Activated CD8-positive, alpha-beta T cell treated with anti-CD3 and anti-CD28 coated beads, Interleukin-2, amount 10 ng/mL, durations not matched to agents 7 days and 5 days (primary cell): Measurements from ENCODE around the gene CRIP1. TPM values are rescaled to one million over a fixed set of nuclear protein-coding genes. Genes with fewer than 3 reads are reported as not detected.

Experiments
- ATAC-seq: fragments of 150-1000 bp; cut with Tn5 transposase; one replicate; pipeline ENCODE4 v1.10.0; 2021; ENCODE audit warnings: moderate library complexity
- CTCF ChIA-PET: fragments of 350-600 bp; sonication (Branson Sonifier 250); formaldehyde crosslinking; loops from one replicate; lab custom pipeline; 2021; ENCODE audit warnings: antibody characterized with exemption; lab: Charles Lee
- POLR2A ChIA-PET: fragments of 350-600 bp; sonication (Branson Sonifier 250); formaldehyde crosslinking; loops from one replicate; lab custom pipeline; 2021; ENCODE audit warnings: antibody characterized with exemption; lab: Charles Lee
- DNase-seq: peaks from one replicate; pipeline ENCODE4 v3.0.0-alpha.2; 2020
- H3K27ac Mint-ChIP-seq: one replicate; pipeline ENCODE4 v1.8.0; 2021; ENCODE audit warnings: mild to moderate bottlenecking, mixed read lengths
- H3K27me3 Mint-ChIP-seq: one replicate; pipeline ENCODE4 v1.8.0; 2021; ENCODE audit warnings: low read depth, mixed read lengths
- H3K36me3 Mint-ChIP-seq: one replicate; pipeline ENCODE4 v1.8.0; 2021; ENCODE audit warnings: low read depth, mixed read lengths
- H3K4me1 Mint-ChIP-seq: one replicate; pipeline ENCODE4 v1.8.0; 2021; ENCODE audit warnings: low read depth, mixed read lengths
- H3K4me3 Mint-ChIP-seq: one replicate; pipeline ENCODE4 v1.8.0; 2021; ENCODE audit warnings: mild to moderate bottlenecking, mixed read lengths
- H3K9me3 Mint-ChIP-seq: one replicate; pipeline ENCODE4 v1.8.0; 2022; ENCODE audit warnings: mixed read lengths; ENCODE audit not compliant: insufficient read depth
- total RNA-seq, 2 experiments: library from RNA; stranded (reverse); gene quantifications; one replicate each; pipeline ENCODE4 v1.2.3, GENCODE V29; 2021

The CRIP1 gene
- total RNA-seq, 2 experiments from 2014 or later: 587 to 613 TPM

- Mint-ChIP-seq H3K27me3 (no peaks in the 10 kb centered on the region), H3K36me3 (peaks cover 18% of the 10 kb centered on the region), H3K4me1 (no peaks in the 10 kb centered on the region), H3K9me3 (no peaks in the 10 kb centered on the region), H3K27ac (no peak overlapping the region), H3K4me3 (no peak overlapping the region)
- ATAC-seq: no peak
- ChIA-PET CTCF (no interaction called here), POLR2A (no interaction called here)
- no peak for DNase-seq
Measured at GRCh38 chr14:105445901-105446845, 40.5 kb upstream of the CRIP1 start.

GRCh38 chr14:105446971-105447370, 39.7 kb upstream of the CRIP1 start:
- Mint-ChIP-seq H3K27me3 (no peaks in the 10 kb centered on the region), H3K4me1 (no peaks in the 10 kb centered on the region), H3K36me3 (peaks cover 17% of the 10 kb centered on the region), H3K9me3 (no peaks in the 10 kb centered on the region), H3K27ac (no peak overlapping the region), H3K4me3 (no peak overlapping the region)
- DNase-seq: no peak
- CTCF ChIA-PET: no interaction called here
- POLR2A ChIA-PET: interaction anchor here (1.4 kb wide), 1 partner anchor 8 kb away, joined by 3 read pairs; no protein-coding TSS in a partner anchor
- no peak for ATAC-seq

GRCh38 chr14:105447651-105448640, 38.7 kb upstream of the CRIP1 start:
- Mint-ChIP-seq H3K36me3 (peaks cover 12% of the 10 kb centered on the region), H3K4me1 (no peaks in the 10 kb centered on the region), H3K4me3 (no peak overlapping the region), H3K9me3 (no peaks in the 10 kb centered on the region), H3K27ac (no peak overlapping the region), H3K27me3 (no peaks in the 10 kb centered on the region)
- CTCF ChIA-PET: interaction anchor here (0.9 to 1.9 kb wide), 6 partner anchors 27 to 80 kb away, joined by 3 to 15 read pairs (median 4); no protein-coding TSS in a partner anchor
- ATAC-seq (peak; percentile 8), DNase-seq (no peak)
- POLR2A ChIA-PET: interaction anchor here (1.4 kb wide), 1 partner anchor 9 kb away, joined by 3 read pairs; no protein-coding TSS in a partner anchor

- Mint-ChIP-seq H3K27ac (no peak overlapping the region), H3K4me1 (no peaks in the 10 kb centered on the region), H3K4me3 (no peak overlapping the region), H3K36me3 (peaks cover 7% of the 10 kb centered on the region), H3K9me3 (no peaks in the 10 kb centered on the region), H3K27me3 (no peaks in the 10 kb centered on the region)
- ChIA-PET POLR2A (interaction anchor here (1.4 kb wide), 1 partner anchor 10 kb away, joined by 3 read pairs; no protein-coding TSS in a partner anchor), CTCF (interaction anchor here (0.9 to 1.9 kb wide), 6 partner anchors 28 to 80 kb away, joined by 3 to 15 read pairs (median 4); no protein-coding TSS in a partner anchor)
- ATAC-seq (peak; percentile 90), DNase-seq (peak; percentile 63)
Measured at GRCh38 chr14:105448706-105449111, 38.0 kb upstream of the CRIP1 start.

GRCh38 chr14:105449276-105450122, 37.2 kb upstream of the CRIP1 start:
- ChIA-PET CTCF (no interaction called here), POLR2A (no interaction called here)
- no peaks in the 10 kb centered on the region for H3K9me3 Mint-ChIP-seq
- no peak overlapping the region for H3K27ac Mint-ChIP-seq
- peaks cover 9% of the 10 kb centered on the region for H3K36me3 Mint-ChIP-seq
- DNase-seq: no peak
- no peak for ATAC-seq
- H3K4me1 Mint-ChIP-seq: no peaks in the 10 kb centered on the region
- no peak overlapping the region for H3K4me3 Mint-ChIP-seq
- no peaks in the 10 kb centered on the region for H3K27me3 Mint-ChIP-seq

GRCh38 chr14:105450123-105450505, 36.6 kb upstream of the CRIP1 start:
- H3K9me3 Mint-ChIP-seq: no peaks in the 10 kb centered on the region
- no peak overlapping the region for H3K4me3 Mint-ChIP-seq
- no peaks in the 10 kb centered on the region for H3K27me3 Mint-ChIP-seq
- H3K36me3 Mint-ChIP-seq: peaks cover 9% of the 10 kb centered on the region
- ATAC-seq: no peak
- ChIA-PET POLR2A (no interaction called here), CTCF (no interaction called here)
- no peaks in the 10 kb centered on the region for H3K4me1 Mint-ChIP-seq
- DNase-seq: no peak
- no peak overlapping the region for H3K27ac Mint-ChIP-seq

- H3K27ac Mint-ChIP-seq: no peak overlapping the region
- POLR2A ChIA-PET: no interaction called here
Measured at GRCh38 chr14:105450864-105451720, 35.6 kb upstream of the CRIP1 start.

GRCh38 chr14:105452963-105453362, 33.7 kb upstream of the CRIP1 start:
- POLR2A ChIA-PET: interaction anchor here (0.6 kb wide), 1 partner anchor 15 kb away, joined by 3 read pairs; no protein-coding TSS in a partner anchor
- H3K4me1 Mint-ChIP-seq: no peaks in the 10 kb centered on the region
- CTCF ChIA-PET: interaction anchor here (1.9 kb wide), 1 partner anchor 37 kb away, joined by 4 read pairs; no protein-coding TSS in a partner anchor
- ATAC-seq (no peak), DNase-seq (no peak)
- H3K36me3 Mint-ChIP-seq: peaks cover 13% of the 10 kb centered on the region
- no peak overlapping the region for H3K4me3 Mint-ChIP-seq
- H3K9me3 Mint-ChIP-seq: no peaks in the 10 kb centered on the region
- H3K27me3 Mint-ChIP-seq: no peaks in the 10 kb centered on the region
- no peak overlapping the region for H3K27ac Mint-ChIP-seq

More at GRCh38 chr14:105450864-105451720, 35.6 kb upstream of the CRIP1 start:
- CTCF ChIA-PET: interaction anchor here (1.1 kb wide), 1 partner anchor 31 kb away, joined by 3 read pairs; no protein-coding TSS in a partner anchor
- Mint-ChIP-seq H3K4me3 (no peak overlapping the region), H3K4me1 (no peaks in the 10 kb centered on the region), H3K9me3 (no peaks in the 10 kb centered on the region), H3K36me3 (peaks cover 13% of the 10 kb centered on the region), H3K27me3 (no peaks in the 10 kb centered on the region)
- DNase-seq (no peak), ATAC-seq (no peak)

GRCh38 chr14:105453847-105454246, 32.8 kb upstream of the CRIP1 start:
- Mint-ChIP-seq H3K36me3 (peaks cover 13% of the 10 kb centered on the region), H3K27ac (no peak overlapping the region), H3K9me3 (no peaks in the 10 kb centered on the region), H3K4me3 (no peak overlapping the region), H3K4me1 (no peaks in the 10 kb centered on the region), H3K27me3 (no peaks in the 10 kb centered on the region)
- ATAC-seq: no peak
- ChIA-PET POLR2A (no interaction called here), CTCF (interaction anchor here (1.9 kb wide), 1 partner anchor 36 kb away, joined by 4 read pairs; no protein-coding TSS in a partner anchor)
- no peak for DNase-seq

- no peaks in the 10 kb centered on the region for H3K4me1 Mint-ChIP-seq
- H3K9me3 Mint-ChIP-seq: no peaks in the 10 kb centered on the region
- no peaks in the 10 kb centered on the region for H3K27me3 Mint-ChIP-seq
- DNase-seq (no peak), ATAC-seq (no peak)
- no peak overlapping the region for H3K27ac Mint-ChIP-seq
- POLR2A ChIA-PET: interaction anchor here (0.6 kb wide), 1 partner anchor 134 kb away, joined by 3 read pairs; no protein-coding TSS in a partner anchor
- CTCF ChIA-PET: no interaction called here
- no peak overlapping the region for H3K4me3 Mint-ChIP-seq
- peaks cover 12% of the 10 kb centered on the region for H3K36me3 Mint-ChIP-seq
Measured at GRCh38 chr14:105455086-105455640, 31.5 kb upstream of the CRIP1 start.
